Adrenal gland (tissue), 5 donors: ENCODE results near the gene BRINP2.

Source experiments
- POLR2A ChIP-seq, 2 donors: fragments of 450-650 bp; IDR thresholded peaks; one replicate each; pipeline ENCODE4 v1.6.1; 2017; ENCODE audit warnings: antibody characterized with exemption in 2 of 2, mild to moderate bottlenecking in 2 of 2, moderate library complexity in 1 of 2
- TF ChIP-seq, protein P1 (sequence below), 6 experiments: fragments of 450-650 bp in 4 of 6; fragments of 200-600 bp in 2 of 6; sonication (generic) in 1 of 6; IDR thresholded peaks; 1 replicate in 5 of 6; 2 replicates in 1 of 6; pipeline versions ENCODE4 v1.5.1 to v1.8.0; 2016 to 2021; ENCODE audit warnings: antibody characterized with exemption in 6 of 6, mild to moderate bottlenecking in 2 of 6, moderate library complexity in 1 of 6
- donor health status: DM: no; HTN: no; CAD: no.

DNA sequence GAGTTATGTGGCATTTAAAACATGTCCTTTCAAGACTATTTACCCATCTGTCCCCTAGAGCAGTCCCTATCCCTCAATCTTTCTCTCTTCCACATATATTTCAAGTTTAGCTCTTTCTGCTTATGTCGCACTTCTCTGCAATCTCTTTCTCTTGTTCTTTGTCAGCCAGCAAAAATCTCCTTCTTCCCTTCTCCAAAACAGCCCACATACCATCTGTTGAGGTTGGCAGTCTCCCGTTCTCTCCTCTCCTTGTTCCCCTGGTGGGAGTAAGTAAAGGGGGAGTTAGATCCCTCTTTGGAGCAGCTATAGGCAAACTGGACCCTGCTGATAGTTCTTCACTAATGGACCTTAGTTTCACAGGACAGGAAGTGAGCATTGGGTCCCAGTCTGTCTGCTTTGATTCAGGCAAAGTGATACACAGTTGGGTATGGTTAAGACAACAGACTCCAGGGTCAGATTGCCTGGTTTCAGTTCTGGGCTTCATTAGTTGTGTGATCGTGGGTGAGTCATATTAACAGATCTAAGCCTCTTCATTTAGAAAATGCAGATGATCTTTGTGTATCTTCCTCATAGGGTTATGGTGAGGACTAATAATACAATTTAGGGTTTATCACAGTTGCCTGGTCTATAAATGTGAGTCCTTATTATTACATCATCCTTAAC is 19.7 kb downstream of the BRINP2 start:
- no peak for TF ChIP-seq POLR2A (IDR thresholded peaks at IDR 0.05)
- TF ChIP-seq, protein P1, sequence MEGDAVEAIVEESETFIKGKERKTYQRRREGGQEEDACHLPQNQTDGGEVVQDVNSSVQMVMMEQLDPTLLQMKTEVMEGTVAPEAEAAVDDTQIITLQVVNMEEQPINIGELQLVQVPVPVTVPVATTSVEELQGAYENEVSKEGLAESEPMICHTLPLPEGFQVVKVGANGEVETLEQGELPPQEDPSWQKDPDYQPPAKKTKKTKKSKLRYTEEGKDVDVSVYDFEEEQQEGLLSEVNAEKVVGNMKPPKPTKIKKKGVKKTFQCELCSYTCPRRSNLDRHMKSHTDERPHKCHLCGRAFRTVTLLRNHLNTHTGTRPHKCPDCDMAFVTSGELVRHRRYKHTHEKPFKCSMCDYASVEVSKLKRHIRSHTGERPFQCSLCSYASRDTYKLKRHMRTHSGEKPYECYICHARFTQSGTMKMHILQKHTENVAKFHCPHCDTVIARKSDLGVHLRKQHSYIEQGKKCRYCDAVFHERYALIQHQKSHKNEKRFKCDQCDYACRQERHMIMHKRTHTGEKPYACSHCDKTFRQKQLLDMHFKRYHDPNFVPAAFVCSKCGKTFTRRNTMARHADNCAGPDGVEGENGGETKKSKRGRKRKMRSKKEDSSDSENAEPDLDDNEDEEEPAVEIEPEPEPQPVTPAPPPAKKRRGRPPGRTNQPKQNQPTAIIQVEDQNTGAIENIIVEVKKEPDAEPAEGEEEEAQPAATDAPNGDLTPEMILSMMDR (IDR thresholded peaks at IDR 0.05), result no peak
